Skeletal muscle cell (primary cell): ENCODE measurements around the gene HOXA13.

Experiments
- DNase-seq: peaks from one replicate; pipeline ENCODE4 v3.0.0-alpha.2; 2010; ENCODE audit warnings: low read depth
- H3K4me3 ChIP-seq: 2 replicates; pipeline ENCODE4 v1.5.1; 2011; ENCODE audit warnings: low read depth, mild to moderate bottlenecking, control low read depth, low read length, moderate library complexity

The HOXA13 gene

GRCh38 chr7:27199849-27200760 lies at the start of gene HOXA13:
Gene HOXA13, minus strand, starts transcription at chr7:27200091. Its CDS starts 14 bp downstream, at chr7:27200077.
- H3K4me3 ChIP-seq, result peak within 1 kb of the TSS; percentile 46
- no peak for DNase-seq

DNA sequence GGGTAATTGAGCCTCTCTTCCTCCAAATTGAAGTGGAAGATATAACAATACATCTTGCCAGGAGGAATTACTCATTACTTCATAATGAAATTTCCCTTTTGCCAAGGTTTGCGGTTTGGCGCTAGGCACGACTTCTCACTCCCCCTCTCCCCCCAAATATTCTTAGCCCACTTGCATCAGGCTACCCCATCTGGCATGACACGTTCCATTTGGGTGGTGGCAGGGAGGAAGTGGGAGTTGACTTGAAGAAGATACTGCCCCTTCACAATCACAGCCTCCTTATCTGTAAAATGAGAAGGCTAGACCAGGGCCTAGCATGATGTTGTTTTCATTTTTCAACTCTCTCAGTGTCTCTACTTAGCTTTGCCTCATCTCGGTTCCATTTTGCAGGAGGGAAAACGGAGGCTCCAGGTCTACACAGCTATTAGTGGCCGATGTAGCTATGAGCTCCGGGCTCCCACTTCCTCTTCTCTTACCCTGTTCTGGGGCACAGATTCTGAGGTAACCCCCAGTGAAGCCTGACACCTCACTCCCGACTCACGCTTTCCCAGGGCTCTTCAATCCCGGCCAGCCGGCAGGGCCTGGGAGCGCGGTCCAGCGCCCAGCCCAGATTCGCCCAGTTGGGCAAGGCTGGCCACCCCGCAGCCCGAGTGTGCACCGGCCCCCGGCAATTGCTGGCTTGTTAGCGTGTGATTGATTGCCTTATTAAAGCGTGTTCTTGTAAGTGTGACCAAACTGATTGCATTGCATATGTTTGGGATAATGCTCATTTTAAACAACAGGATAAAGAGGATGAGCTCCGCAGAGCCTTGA lies 49.2 kb upstream of the HOXA13 start:
- no peak overlapping the region for H3K4me3 ChIP-seq
- DNase-seq, result no peak

DNA sequence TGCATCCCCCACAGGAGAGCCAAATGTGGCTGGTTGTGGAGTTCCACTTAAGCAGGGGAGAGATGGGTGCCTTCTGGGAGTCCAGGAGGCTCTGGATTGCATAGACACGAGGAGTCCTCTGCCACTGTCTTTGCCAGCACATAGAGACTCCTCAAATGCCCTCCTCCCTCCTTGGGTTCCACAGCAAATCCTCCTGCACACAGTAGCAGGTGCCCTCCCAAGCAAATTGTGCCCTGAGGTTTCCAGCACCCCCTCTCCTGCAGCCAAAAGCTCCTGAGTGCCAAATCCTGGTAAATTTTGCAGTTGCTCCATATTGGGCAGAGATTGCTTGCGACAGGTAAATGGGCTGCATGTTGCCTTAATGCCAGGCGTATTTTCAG lies 48.5 kb upstream of the HOXA13 start:
- DNase-seq, result no peak
- no peak overlapping the region for H3K4me3 ChIP-seq

DNA sequence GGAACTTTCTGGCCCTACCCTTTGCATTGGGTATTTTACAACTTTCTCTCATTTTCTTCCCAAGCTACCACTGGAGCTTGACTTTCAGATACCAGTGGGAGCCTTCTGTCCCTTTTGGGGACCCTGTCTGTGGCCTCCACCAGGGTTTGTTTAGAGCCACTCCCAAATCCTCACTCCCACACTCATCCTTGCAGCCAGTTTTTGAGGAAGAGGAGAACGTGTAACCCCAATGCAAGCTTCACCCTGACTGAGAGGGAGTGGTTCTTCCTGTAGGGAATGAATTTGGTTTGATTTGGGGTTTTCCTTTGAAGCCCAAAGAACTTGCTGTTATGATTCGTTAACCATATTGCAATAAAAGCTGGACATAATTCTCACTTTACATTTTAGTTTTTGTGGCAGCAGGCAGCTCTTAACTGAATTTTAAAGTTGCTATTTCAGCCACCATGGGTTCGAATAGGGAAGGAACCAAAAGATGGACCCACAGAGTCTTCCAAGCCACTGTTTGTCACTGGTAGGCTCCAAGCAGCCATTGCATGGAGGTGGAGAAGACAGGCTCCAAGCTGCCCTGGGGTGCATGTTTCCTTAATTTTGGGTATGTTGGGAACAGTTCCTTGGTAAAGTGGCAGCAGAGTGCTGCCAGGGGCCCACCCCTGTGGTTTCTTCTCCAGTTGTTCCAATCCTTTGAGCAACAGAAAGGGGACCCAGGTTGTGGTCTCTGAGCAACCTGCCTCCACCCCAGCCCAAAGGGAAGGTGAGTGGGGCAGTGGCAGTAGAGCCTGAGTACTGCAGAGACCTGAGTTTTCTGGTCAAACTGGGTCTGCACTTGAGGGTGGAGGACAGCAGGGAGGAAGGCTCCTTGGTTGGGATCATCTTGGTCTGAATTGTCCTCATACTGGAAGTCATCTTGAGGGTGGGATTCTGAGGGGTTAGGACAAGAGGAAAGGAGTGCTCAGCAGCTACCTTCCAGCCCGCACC lies 47.8 kb upstream of the HOXA13 start:
- H3K4me3 ChIP-seq, result no peak overlapping the region
- DNase-seq, result no peak

GRCh38 chr7:27247000-27247399 lies 47.1 kb upstream of the HOXA13 start:
- H3K4me3 ChIP-seq, result no peak overlapping the region
- DNase-seq, result no peak

DNA sequence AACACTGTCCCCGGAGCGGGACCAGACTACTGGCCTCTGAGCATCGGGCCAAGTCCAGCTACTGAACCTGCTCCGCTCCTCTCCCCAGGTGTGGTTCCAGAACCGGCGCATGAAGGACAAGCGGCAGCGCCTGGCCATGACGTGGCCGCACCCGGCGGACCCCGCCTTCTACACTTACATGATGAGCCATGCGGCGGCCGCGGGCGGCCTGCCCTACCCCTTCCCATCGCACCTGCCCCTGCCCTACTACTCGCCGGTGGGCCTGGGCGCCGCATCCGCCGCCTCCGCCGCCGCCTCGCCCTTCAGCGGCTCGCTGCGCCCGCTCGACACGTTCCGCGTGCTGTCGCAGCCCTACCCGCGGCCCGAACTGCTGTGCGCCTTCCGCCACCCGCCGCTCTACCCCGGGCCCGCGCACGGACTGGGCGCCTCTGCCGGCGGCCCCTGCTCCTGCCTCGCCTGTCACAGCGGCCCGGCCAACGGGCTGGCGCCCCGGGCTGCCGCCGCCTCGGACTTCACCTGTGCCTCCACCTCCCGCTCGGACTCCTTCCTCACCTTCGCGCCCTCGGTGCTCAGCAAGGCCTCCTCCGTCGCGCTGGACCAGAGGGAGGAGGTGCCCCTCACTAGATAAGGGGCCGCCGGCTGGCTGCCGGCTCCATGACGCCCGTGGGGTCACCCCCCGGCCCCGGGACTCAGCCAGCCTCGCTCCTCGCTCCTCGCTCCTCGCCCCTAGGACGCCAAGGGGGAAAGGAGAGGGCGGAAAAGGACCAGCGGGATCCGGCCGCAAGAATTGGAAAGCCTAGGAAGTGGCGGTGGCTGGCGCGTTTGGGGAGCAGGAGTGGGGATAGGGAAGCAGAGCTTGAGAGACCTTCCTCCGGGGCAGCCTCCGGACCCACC lies 46.2 kb upstream of the HOXA13 start:
- DNase-seq, result no peak
- H3K4me3 ChIP-seq, result peak overlapping the region; percentile 15

GRCh38 chr7:27245124-27245797 lies 45.4 kb upstream of the HOXA13 start:
- H3K4me3 ChIP-seq, result no peak overlapping the region
- no peak for DNase-seq

DNA sequence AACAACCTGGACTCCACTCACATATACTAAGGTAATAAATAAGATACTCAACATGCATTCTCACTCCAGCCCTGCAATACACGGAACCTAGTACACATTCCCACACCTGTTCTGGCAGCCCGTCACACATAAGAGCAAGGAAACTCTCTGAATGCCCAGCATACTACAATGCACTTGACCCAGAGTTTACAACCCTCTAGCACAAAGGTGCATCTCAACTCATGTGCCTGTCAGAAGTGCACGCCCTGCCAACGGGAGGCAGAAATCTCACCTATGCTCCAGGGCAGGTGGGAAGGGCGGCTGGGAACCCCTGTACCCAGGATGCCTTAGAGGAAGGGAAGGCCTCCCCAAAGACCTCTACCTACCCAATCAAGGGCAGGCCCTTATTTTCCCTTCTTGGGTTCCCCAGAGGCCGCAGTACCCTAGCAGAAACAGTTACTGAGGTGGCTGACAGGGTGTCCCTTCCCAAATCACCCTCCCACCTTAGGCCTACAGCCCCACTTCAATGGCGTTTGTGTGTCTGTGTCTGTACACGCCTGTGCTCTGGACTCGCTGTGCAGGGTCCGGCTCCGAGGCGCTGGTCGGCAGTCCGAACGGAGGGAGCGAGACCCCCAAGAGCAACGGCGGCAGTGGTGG lies 44.7 kb upstream of the HOXA13 start:
- DNase-seq, result no peak
- no peak overlapping the region for H3K4me3 ChIP-seq

- no peak for DNase-seq
- no peak overlapping the region for H3K4me3 ChIP-seq
These were observed 43.7 kb upstream of the HOXA13 start for GRCh38 chr7:27243340-27244163.

- DNase-seq, result no peak
- H3K4me3 ChIP-seq, result peak within 1 kb of the TSS; percentile 14
These were observed 42.9 kb upstream of the HOXA13 start, which contains the start of gene EVX1 for GRCh38 chr7:27242555-27243339. Gene EVX1, plus strand, starts transcription at chr7:27242802. Its CDS starts 229 bp downstream, at chr7:27243031.

DNA sequence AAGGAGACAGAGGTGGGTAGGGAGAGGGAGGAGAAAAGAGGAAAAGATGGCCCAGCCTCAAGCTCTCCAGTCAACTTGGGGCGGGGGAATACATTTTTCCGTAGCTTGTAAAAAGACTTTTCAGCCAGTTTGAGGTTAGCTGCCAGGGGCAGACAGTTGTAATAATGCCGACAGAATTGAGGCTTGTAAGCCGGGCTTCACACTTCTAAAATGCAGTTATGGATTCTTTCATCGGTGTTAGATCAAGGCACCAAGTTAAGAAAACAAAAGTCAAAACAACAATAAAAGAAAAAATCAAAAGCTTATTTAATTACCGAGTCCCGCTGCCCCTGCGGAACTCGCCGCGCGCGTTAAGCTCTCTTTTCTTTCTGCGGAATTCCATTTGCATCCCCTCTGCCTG lies 42.3 kb upstream of the HOXA13 start:
- DNase-seq, result no peak
- H3K4me3 ChIP-seq, result peak overlapping the region; percentile 14

GRCh38 chr7:27241189-27242056 lies 41.5 kb upstream of the HOXA13 start:
- no peak for DNase-seq
- H3K4me3 ChIP-seq, result no peak overlapping the region

DNA sequence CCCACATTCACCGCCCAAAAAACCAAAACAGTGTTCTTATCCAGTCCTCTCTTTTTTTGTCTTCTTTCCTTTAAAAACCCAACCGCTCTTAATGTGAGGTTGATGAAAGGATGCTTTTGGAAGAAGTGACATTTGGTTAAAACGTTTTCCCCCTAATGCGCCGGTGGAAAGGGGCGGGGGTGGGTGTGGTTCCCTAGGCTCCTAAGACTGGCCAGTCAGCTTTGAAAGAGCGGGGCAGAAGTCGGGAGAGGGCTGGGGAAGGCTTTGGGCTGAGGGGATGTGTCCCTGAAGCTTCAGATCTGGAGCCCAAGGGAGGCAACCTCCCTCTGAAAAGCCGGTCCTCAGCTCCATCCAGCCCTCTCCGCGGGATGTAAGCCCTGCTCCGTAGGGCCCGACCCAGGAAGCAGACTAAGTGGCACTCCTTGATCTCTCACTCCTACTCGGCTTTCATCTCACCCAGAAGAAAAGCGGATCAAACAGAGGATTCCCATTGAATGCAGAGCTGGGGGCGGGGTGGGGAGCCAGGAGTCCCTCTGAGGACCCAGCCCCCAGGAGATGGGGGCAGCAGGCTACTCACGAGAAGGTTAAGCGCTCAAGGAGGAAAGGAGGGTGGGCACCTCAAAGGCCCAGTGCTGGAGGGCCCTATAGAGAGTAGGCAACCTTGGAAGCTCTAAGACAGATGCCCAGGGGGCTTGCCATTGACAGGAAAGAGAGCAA lies 40.3 kb upstream of the HOXA13 start:
- no peak overlapping the region for H3K4me3 ChIP-seq
- DNase-seq, result no peak

- DNase-seq, result no peak
- no peak overlapping the region for H3K4me3 ChIP-seq
These were observed 39.6 kb upstream of the HOXA13 start for GRCh38 chr7:27239387-27240014.
